Measurements from ENCODE around the gene CDC42BPA. TPM values are rescaled to one million over a fixed set of nuclear protein-coding genes. Genes with fewer than 3 reads are reported as not detected.
A peak's percentile ranks its signal among the peaks of the same experiment; 100 is the strongest.

The CDC42BPA gene
- total and polyA plus RNA-seq, 9 of the 15 experiments (the other 6 are each of a cell fraction or from before 2014, with no cell fraction given), result 8.0 to 77.5 (median 52.1) TPM

DNA sequence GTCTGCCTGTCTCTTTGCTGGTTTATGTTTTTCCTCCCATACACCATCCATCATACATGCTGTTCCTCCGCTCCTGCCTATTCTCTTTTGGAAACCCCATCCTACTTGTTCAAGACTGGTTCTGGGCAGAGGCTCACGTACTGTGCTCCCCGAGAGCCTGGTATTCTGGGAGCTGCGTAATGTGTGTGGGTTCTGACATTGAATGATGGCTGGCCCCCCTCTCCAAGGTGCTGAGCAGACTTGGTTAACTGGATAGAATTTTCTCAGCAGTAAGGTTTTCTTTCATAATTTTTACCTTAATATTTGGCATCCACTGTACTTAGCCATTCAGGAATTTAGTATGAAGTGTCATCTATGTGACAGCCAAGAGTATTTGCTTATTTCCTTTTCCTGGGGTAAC lies 351.6 kb downstream of the CDC42BPA start (continued):
- TF ChIP-seq SMC3 (conservative IDR thresholded peaks at IDR 0.05; ENCODE audit: insufficient read depth, low read depth, low read length) (no peak), SAP30 (IDR thresholded peaks at IDR 0.05; ENCODE audit: borderline replicate concordance, insufficient read depth, low read depth, low read length, poor library complexity, severe bottlenecking) (no peak), SMAD1 (IDR thresholded peaks at IDR 0.05; ENCODE audit: low read depth, low read length, partially characterized antibody) (no peak), U2AF2 (optimal IDR thresholded peaks at IDR 0.05; ENCODE audit: low read depth, low read length) (no peak), ZNF174 (CRISPR knock-in tag; IDR thresholded peaks at IDR 0.05) (no peak), ZNF586 (CRISPR knock-in tag; conservative IDR thresholded peaks at IDR 0.05) (no peak), REST (IDR thresholded peaks at IDR 0.05; ENCODE audit: borderline replicate concordance) (peak; percentile 30; the same call in 1 of the 2 replicates), REST (CRISPR knock-in tag; IDR thresholded peaks at IDR 0.05; ENCODE audit: low read depth) (no peak), SIN3A (IDR thresholded peaks at IDR 0.05; ENCODE audit: borderline replicate concordance in 2 of 2, control insufficient read depth in 1 of 2, low read depth in 2 of 2, low read length in 2 of 2) (no peak), BDP1 (IDR thresholded peaks at IDR 0.05; ENCODE audit: insufficient read depth, insufficient read length) (no peak)
- TF ChIP-seq, protein P1, sequence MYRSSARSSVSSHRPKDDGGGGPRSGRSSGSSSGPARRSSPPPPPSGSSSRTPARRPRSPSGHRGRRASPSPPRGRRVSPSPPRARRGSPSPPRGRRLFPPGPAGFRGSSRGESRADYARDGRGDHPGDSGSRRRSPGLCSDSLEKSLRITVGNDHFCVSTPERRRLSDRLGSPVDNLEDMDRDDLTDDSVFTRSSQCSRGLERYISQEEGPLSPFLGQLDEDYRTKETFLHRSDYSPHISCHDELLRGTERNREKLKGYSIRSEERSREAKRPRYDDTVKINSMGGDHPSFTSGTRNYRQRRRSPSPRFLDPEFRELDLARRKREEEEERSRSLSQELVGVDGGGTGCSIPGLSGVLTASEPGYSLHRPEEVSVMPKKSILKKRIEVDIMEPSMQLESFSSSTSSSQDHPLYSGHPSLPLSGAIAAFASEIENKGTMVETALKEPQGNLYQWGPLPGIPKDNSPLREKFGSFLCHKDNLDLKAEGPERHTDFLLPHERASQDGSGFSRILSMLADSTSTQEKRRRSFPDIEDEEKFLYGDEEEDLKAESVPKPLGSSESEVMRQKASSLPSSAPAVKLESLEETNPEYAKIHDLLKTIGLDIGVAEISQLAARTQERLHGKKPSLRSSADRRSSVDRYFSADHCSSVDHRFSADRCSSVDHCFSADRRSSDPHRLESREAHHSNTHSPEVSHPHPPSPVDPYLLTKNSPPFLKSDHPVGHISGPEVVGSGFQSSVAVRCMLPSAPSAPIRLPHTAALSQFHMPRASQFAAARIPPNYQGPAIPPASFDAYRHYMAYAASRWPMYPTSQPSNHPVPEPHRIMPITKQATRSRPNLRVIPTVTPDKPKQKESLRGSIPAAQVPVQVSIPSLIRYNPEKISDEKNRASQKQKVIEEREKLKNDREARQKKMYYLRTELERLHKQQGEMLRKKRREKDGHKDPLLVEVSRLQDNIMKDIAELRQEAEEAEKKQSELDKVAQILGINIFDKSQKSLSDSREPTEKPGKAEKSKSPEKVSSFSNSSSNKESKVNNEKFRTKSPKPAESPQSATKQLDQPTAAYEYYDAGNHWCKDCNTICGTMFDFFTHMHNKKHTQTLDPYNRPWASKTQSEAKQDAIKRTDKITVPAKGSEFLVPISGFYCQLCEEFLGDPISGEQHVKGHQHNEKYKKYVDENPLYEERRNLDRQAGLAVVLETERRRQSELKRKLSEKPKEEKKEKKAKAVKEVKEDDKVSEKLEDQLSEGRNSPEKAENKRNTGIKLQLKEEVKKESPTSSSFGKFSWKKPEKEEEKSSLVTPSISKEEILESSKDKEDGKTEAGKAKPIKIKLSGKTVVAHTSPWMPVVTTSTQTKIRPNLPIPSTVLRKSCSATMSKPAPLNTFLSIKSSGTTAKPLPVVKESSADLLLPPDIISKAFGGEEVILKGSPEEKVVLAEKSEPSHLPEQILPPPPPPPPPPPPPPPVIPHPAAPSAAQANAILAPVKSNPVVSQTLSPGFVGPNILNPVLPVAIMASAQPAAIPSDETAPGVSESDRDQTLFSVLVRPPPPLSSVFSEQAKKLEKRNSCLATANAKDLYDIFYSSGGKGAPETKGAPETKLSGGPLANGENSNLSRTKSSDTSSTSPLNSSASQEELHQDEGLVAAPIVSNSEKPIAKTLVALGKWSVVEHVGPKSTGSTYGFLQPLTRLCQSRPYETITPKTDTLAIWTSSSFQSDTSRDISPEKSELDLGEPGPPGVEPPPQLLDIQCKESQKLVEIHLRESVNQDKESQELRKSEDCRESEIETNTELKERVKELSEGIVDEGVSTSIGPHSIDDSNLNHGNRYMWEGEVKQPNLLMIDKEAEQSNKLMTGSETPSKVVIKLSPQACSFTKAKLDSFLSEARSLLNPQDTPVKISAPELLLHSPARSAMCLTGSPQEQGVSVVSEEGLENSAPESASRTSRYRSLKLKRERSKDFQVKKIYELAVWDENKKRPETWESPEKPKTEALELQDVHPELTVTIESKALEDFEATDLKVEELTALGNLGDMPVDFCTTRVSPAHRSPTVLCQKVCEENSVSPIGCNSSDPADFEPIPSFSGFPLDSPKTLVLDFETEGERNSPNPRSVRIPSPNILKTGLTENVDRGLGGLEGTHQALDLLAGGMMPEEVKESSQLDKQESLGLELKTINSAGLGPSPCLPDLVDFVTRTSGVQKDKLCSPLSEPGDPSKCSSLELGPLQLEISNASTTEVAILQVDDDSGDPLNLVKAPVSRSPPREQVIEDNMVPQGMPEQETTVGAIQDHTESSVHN (IDR thresholded peaks at IDR 0.05; ENCODE audit: borderline replicate concordance in 1 of 2, low read depth in 1 of 2), result no peak
